Measurements from ENCODE around the gene CAMK2G.

GRCh38 chr10:73910401-73910763 lies 36.0 kb upstream of the CAMK2G start:
- TF ChIP-seq ARNTL (CRISPR knock-in tag; IDR thresholded peaks at IDR 0.05; ENCODE audit: borderline replicate concordance, low read depth) (no peak), PATZ1 (CRISPR knock-in tag; IDR thresholded peaks at IDR 0.05; ENCODE audit: borderline replicate concordance) (no peak), TOX (CRISPR knock-in tag; IDR thresholded peaks at IDR 0.05; ENCODE audit: borderline replicate concordance) (no peak), TCF4 (CRISPR knock-in tag; IDR thresholded peaks at IDR 0.05; ENCODE audit: borderline replicate concordance) (no peak), CREB5 (CRISPR knock-in tag; IDR thresholded peaks at IDR 0.05; ENCODE audit: low read depth) (no peak), ZNF565 (CRISPR knock-in tag; conservative IDR thresholded peaks at IDR 0.05; ENCODE audit: low read depth) (no peak), ESRRG (CRISPR knock-in tag; IDR thresholded peaks at IDR 0.05) (no peak), PPARA (CRISPR knock-in tag; IDR thresholded peaks at IDR 0.05; ENCODE audit: borderline replicate concordance) (no peak)
